Measurements from ENCODE around the gene MOB3A. TPM values are rescaled to one million over a fixed set of nuclear protein-coding genes. Genes with fewer than 3 reads are reported as not detected.
A peak's percentile ranks its signal among the peaks of the same experiment; 100 is the strongest.

The MOB3A gene
- polyA plus RNA-seq, 1 donor = 22.8 TPM

DNA sequence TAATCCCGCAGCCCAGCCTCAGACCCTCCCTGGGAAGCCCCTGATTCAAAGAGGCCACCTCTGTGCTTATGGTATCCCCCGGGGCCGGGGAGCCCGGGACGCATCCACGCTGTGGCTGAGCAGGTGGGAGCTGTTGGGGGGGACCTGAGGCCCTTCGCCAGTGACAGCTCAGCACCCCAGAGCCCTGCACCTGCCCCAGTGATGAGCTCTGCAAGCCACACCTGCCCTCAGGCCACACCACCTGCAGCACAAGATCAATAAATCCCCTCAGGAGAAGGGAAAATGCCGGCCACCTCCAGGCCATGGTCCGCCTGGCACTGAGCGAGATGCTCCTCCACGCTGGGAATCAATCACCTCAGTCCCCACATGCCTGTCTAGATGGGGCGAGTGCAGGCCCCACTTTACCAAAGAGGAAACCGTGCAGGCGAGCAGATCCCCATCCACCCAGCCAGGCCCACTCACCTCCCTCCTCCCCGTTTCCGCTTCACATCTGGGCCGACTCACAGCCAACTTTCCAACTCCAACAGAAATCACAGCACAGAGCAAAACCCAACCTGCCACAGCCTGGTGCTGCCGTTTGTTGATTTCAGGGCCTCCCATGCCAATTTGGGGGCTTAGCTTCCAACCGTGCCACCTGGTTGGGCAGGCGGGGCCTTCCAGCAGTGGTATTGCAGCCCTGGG lies 12.8 kb downstream of the MOB3A start:
- no peak for DNase-seq

- no peak for DNase-seq
Measured at GRCh38 chr19:2081873-2082810, 14.0 kb downstream of the MOB3A start.

DNA sequence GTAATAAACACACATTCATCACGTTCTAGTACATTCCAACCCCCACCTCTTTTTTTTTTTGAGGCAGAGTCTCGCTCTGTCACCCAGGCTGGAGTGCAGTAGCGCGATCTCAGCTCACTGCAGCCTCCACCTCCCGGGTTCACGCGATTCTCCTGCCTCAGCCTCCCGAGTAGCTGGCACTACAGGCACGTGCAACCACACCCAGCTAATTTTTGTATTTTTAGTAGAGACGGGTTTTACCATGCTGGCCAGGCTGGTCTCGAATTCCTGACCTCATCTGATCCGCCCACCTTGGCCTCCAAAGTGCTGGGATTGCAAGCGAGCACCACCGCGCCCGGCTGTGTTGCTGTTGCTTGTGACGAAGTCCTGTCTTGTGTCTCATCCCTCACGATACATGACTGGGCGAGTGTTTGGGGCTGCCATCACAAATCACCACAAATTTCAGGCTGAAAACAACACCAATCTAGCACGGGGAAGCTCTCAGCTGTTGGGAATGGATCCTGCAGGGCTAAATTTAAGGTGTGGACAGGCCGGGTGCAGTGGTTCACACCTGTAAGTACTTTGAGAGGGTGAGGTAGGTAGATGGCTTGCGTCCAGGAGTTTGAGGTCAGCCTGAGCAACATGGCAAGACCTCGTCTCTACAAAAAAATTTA lies 15.7 kb downstream of the MOB3A start:
- no peak for DNase-seq

GRCh38 chr19:2079865-2080301 lies 16.2 kb downstream of the MOB3A start:
- no peak for DNase-seq

DNA sequence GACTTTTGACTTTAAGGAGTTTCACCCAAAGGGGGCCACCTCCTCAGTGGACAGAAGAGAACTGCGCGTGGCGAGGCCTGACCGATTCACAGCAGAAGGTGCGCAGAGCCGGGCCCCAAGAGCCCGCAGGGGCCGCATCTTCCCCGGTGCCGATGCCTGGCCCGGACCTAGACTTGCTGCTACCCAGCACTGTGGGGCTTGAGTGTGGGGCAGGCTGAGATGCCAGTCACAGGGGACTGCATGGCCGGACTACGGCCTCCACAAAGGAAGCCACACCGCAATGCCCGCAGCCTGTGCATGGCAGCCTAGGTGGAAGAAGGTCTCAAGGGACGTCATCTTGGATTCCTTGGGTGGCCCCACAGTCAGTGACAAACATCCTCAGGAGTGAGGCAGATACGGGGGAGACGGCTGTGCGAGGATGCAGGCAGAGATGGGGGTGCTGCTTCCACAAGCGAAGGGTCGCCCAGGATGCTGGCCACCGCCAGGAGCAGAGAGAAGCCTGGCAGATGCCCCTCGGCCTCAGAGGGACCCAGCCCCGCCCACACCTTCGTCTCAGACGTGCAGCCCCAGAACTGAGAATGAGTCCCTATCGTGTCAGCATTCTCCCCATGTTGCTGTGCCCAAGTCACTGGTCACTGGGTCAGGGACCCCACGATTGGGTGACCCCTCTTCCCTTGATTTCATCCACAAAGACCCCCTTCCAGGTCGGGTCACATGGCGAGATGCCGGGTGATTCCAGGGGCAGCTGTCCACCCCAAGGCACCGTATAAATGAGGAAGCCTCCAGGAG lies 16.9 kb downstream of the MOB3A start:
- no peak for DNase-seq

- no peak for DNase-seq
Measured at GRCh38 chr19:2077833-2078619, 18.1 kb downstream of the MOB3A start.

DNA sequence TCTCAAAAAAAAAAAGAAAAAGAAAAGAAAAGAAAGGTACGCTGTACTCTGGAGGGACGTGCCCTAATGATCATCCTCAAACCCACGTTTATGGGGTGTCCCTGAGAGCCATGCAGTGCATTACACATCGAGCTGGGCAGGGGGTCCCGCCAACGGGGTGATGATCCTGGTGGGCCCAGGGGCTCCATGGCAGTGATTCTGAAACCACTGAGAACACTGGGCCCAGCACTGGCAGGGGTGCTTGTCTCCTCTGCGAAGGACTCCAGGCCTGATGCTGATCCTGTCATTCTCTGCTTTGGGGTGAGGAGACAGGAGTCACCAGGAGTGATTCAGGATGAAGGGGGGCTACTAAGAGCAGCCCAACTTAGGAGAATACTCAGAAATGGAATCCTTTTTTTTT lies 18.7 kb downstream of the MOB3A start:
- DNase-seq = no peak

- DNase-seq = no peak
Measured at GRCh38 chr19:2076526-2076944, 19.6 kb downstream of the MOB3A start.

- no peak for DNase-seq
Measured at GRCh38 chr19:2072757-2073551, 23.2 kb downstream of the MOB3A start.

DNA sequence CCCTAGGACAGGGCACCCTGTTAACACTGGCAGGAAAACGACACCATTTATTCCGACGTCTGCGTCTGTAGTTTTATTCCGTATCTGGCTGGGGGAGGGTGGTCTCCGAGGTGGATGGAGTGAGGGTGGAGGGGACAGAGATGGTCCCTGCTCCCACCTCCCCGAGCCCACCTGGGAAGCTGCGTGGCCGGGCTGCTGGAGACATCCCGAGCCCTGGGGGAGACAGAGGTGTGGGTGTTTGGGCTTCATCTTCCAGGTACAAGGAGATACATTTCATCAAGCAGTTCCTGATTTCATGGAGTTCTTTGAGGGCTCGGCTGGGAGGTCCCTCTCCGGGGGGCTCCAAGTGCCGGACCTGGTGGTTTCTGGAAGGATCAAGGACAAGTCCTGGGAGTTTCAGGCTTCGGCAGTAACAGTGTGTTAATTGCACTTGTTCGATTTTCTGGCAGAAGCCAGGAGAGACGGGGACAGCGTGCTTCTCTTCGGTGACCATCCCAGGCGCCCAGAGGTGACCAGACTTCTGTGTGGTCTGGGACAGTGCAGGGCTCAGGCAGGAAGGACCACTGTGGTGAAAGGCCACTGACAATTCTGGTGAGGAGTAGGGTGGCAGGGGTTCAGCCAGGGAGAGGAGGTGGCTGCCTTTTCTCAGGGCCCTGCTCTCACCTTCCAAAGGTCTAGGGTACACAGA lies 25.0 kb downstream of the MOB3A start:
- DNase-seq = no peak

DNA sequence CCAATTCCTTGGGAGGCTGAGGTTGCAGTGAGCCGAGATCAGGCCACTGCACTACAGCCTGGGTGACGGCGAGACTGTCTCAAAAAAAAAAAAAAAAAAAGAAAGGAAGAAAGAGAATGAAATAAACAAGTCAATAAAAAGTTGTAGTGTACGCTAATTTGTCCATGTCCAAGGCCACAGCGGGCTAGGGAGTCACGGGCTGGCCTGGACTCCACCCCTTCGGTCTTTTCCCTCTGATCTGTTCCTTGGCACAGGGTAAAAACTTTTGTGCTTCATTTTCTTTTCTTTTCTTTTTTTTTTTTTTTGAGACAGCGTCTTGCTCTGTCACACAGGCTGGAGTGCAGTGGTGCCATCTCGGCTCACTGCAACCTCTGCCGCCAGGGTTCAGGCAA lies 25.7 kb downstream of the MOB3A start:
- DNase-seq = no peak

GRCh38 chr19:2064788-2065524 lies 31.2 kb downstream of the MOB3A start:
- no peak for DNase-seq

DNA sequence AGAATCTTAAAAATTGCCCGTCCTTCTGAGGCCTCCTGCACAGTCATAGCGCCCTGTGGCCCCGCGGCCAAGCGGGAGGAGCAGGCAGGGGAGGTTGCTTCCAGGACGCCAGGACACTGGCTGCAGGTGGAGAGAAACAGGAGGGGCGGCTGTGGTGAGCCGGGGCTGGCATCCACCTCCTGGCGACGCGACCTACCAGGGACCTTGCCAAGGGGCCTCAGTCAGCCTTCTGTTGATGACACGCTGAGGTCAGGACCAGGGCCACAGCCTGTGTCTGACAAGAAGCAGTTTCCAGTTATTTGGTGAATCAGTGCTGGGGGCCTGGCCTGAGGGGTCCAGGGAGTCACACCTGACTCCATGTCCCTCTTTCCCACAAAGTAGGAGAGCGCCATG lies 31.7 kb downstream of the MOB3A start:
- no peak for DNase-seq

GRCh38 chr19:2063824-2064223 lies 32.3 kb downstream of the MOB3A start:
- DNase-seq = no peak

GRCh38 chr19:2062770-2063169 lies 33.4 kb downstream of the MOB3A start:
- no peak for DNase-seq

DNA sequence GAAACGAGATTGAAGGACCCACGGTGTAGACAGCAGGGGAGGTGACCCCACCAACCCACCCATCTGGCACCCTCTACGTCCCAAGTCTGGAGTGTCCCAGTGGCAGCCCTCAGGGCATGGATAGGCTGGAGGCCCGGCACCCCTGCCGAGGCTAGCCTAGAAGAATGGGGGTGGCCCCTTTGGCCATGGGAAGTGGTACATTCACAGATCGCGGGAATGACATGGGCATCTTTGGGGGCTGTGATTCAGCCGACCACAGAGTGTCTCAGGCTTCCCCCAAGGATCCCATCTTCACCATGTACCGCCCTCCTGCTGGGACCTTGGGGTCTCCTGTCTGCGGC lies 33.8 kb downstream of the MOB3A start:
- no peak for DNase-seq

- DNase-seq = peak; percentile 99
Measured at GRCh38 chr19:2061495-2062388, 34.4 kb downstream of the MOB3A start.

- DNase-seq = peak; percentile 47
Measured at GRCh38 chr19:2060884-2061494, 35.1 kb downstream of the MOB3A start.
